B cell (primary cell): ENCODE results near the gene LAMTOR2. TPM values are rescaled to one million over a fixed set of nuclear protein-coding genes. Genes with fewer than 3 reads are reported as not detected.

Experiments used
- ATAC-seq: fragments of 200-7000 bp; cut with Tn5 transposase; one replicate; pipeline ENCODE4 v1.10.0; 2021; ENCODE audit warnings: low read depth, mild to moderate bottlenecking, moderate number of reproducible peaks, moderate library complexity
- CTCF ChIA-PET: fragments of 350-600 bp; sonication (Branson Sonifier 250); formaldehyde crosslinking; loops from one replicate; lab custom pipeline; 2021; ENCODE audit warnings: antibody characterized with exemption, inconsistent platforms; lab: Charles Lee
- POLR2A ChIA-PET: fragments of 350-600 bp; sonication (Branson Sonifier 250); formaldehyde crosslinking; loops from one replicate; lab custom pipeline; 2021; ENCODE audit warnings: antibody characterized with exemption; lab: Charles Lee
- DNase-seq: peaks from one replicate; pipeline ENCODE4 v3.0.0; 2013
- H2AFZ ChIP-seq: 2 replicates; pipeline ENCODE4 v1.6.1; 2012; ENCODE audit warnings: mild to moderate bottlenecking, low read depth, low read length; ENCODE audit not compliant: insufficient read depth, poor library complexity, severe bottlenecking
- H3K27ac ChIP-seq, 2 donors: 1 replicate in 1 of 2; 2 replicates in 1 of 2; pipeline ENCODE4 v1.5.1; 2012 to 2013; ENCODE audit warnings: low read length in 2 of 2, mild to moderate bottlenecking in 2 of 2, moderate library complexity in 1 of 2
- H3K27me3 ChIP-seq, 4 experiments: fragments of 200-600 bp in 1 of 4; sonication (generic) in 1 of 4; replicated peaks in 1 of 4; 1 replicate in 2 of 4; 2 replicates in 2 of 4; pipeline versions ENCODE4 v1.6.1 to v1.7.0; 2013 to 2016; ENCODE audit warnings: low read length in 3 of 4, mild to moderate bottlenecking in 2 of 4, mixed read lengths in 1 of 4, moderate library complexity in 1 of 4; ENCODE audit not compliant: insufficient read depth in 4 of 4, control insufficient read depth in 3 of 4; ENCODE audit errors: control extremely low read depth in 1 of 4
- H3K36me3 ChIP-seq, 2 experiments: replicated peaks in 1 of 2; 1 replicate in 1 of 2; 2 replicates in 1 of 2; pipeline versions ENCODE4 v1.6.1 to v1.7.1; 2013; ENCODE audit warnings: low read length in 1 of 2; ENCODE audit not compliant: insufficient read depth in 2 of 2, control insufficient read depth in 1 of 2; ENCODE audit errors: control extremely low read depth in 1 of 2, extremely low read depth in 1 of 2
- H3K4me1 ChIP-seq, 2 donors: fragments of 200-600 bp in 1 of 2; sonication (generic) in 1 of 2; 1 replicate in 1 of 2; 2 replicates in 1 of 2; pipeline versions ENCODE4 v1.5.1 to v1.6.1; 2013 to 2017; ENCODE audit warnings: low read length in 2 of 2; ENCODE audit not compliant: control insufficient read depth in 2 of 2, insufficient read depth in 2 of 2
- H3K4me2 ChIP-seq: replicated peaks from 2 replicates; pipeline ENCODE3; 2012; ENCODE audit warnings: mild to moderate bottlenecking, low read depth, low read length; ENCODE audit not compliant: poor library complexity, severe bottlenecking
- H3K4me3 ChIP-seq, 5 experiments: fragments of 200-600 bp in 1 of 5; sonication (generic) in 1 of 5; 1 replicate in 3 of 5; 2 replicates in 2 of 5; pipeline versions ENCODE4 v1.5.1 to v1.7.0; 2011 to 2016; ENCODE audit warnings: low read length in 4 of 5, mild to moderate bottlenecking in 4 of 5, low read depth in 2 of 5, control low read depth in 1 of 5, moderate library complexity in 1 of 5; ENCODE audit not compliant: insufficient read depth in 1 of 5; ENCODE audit errors: control extremely low read depth in 1 of 5, extremely low read depth in 1 of 5
- H3K79me2 ChIP-seq: fragments of 200-600 bp; sonication (generic); one replicate; pipeline ENCODE4 v1.6.0; 2016; ENCODE audit warnings: low read length; ENCODE audit not compliant: control insufficient read depth, insufficient read depth
- H3K9ac ChIP-seq: fragments of 200-600 bp; sonication (generic); 2 replicates; pipeline ENCODE4 v1.6.1; 2017; ENCODE audit warnings: mild to moderate bottlenecking, low read length, moderate library complexity
- H3K9me3 ChIP-seq, 3 donors: one replicate each; pipeline versions ENCODE4 v1.6.1 to v1.7.1; 2013; ENCODE audit warnings: low read length in 2 of 3; ENCODE audit not compliant: control insufficient read depth in 2 of 3, insufficient read depth in 1 of 3; ENCODE audit errors: control extremely low read depth in 1 of 3
- H4K20me1 ChIP-seq: 2 replicates; pipeline ENCODE4 v1.6.0; 2012; ENCODE audit warnings: mild to moderate bottlenecking, low read length; ENCODE audit not compliant: insufficient read depth, control insufficient read depth, poor library complexity, severe bottlenecking
- H3K27ac Mint-ChIP-seq: one replicate; pipeline ENCODE4 v1.8.0; 2021; ENCODE audit warnings: mixed read lengths
- H3K27me3 Mint-ChIP-seq: one replicate; pipeline ENCODE4 v1.8.0; 2021; ENCODE audit warnings: mixed read lengths
- H3K4me1 Mint-ChIP-seq: one replicate; pipeline ENCODE4 v1.8.0; 2021; ENCODE audit warnings: mixed read lengths
- H3K4me3 Mint-ChIP-seq: one replicate; pipeline ENCODE4 v1.8.0; 2021; ENCODE audit warnings: mixed read lengths
- H3K9me3 Mint-ChIP-seq: one replicate; pipeline ENCODE4 v1.8.0; 2022; ENCODE audit warnings: mixed read lengths; ENCODE audit not compliant: insufficient read depth
- CTCF ChIP-seq: fragments of 200-600 bp; IDR thresholded peaks from one replicate; pipeline ENCODE4 v1.8.0; 2022; ENCODE audit warnings: antibody characterized with exemption, mild to moderate bottlenecking
- EZH2 ChIP-seq: IDR thresholded peaks from 2 replicates; pipeline ENCODE4 v1.6.1; 2012; ENCODE audit warnings: borderline replicate concordance, low read depth, mild to moderate bottlenecking, moderate library complexity, low read length; ENCODE audit not compliant: insufficient read depth, poor library complexity, severe bottlenecking
- WGBS: methylation state at CpG from one replicate; pipeline ENCODE4 v1.1.5; 2013; ENCODE audit warnings: missing lambda C conversion rate; ENCODE audit not compliant: insufficient coverage; 5-methylcytosine and 5-hydroxymethylcytosine counted together
- intact Hi-C: fragments of 100-400 bp; cut with micrococcal nuclease; formaldehyde crosslinking; loops from one replicate; pipeline ENCODE4 v1.10.0; 2022
- polyA plus RNA-seq: library from polyadenylated mRNA; depleted of rRNA; stranded (reverse); fragments of >200 nt; gene quantifications from 2 replicates; pipeline ENCODE4 v1.2.3, GENCODE V29; 2012
- total RNA-seq, 2 donors: library from RNA; stranded (reverse); fragments of 120-200 nt in 1 of 2; gene quantifications; 1 replicate in 1 of 2; 2 replicates in 1 of 2; pipeline versions ENCODE4 v1.2.3 to v1.2.4, GENCODE V29; 2013 to 2022

LAMTOR2 gene
- total and polyA plus RNA-seq, 2 donors (not counting 1 experiment from before 2014, with no cell fraction given) = 31.5 to 55.9 TPM

GRCh38 chr1:156102633-156103511 is 48.3 kb downstream of the LAMTOR2 start:
- peak overlapping the region; percentile 46 for H3K27ac Mint-ChIP-seq
- TF ChIP-seq EZH2 = no peak
- TF ChIP-seq CTCF = no peak
- Histone ChIP-seq H3K27ac (no peak overlapping the region), H3K27me3 (peaks cover 0 to 5% (median 2%) of the 10 kb centered on the region in 4 experiments), H2AFZ (no peak overlapping the region), H3K9me3 (no peaks in the 10 kb centered on the region), H3K4me2 (peak overlapping the region; percentile 8), H4K20me1 (no peaks in the 10 kb centered on the region), H3K4me3 (no peak overlapping the region), H3K36me3 (no peaks in the 10 kb centered on the region), H3K9ac (no peak overlapping the region), H3K79me2 (no peaks in the 10 kb centered on the region), H3K4me1 (peaks cover 35 to 43% of the 10 kb centered on the region in 2 donors)
- no peaks in the 10 kb centered on the region for H3K9me3 Mint-ChIP-seq
- CTCF ChIA-PET = interaction anchor here (0.6 to 23.7 kb wide), 3 partner anchors 10 to 122 kb away, joined by 4 to 970 read pairs (median 6); partner anchors contain the start of gene LMNA
- no peak overlapping the region for H3K4me3 Mint-ChIP-seq
- peaks cover 51% of the 10 kb centered on the region for H3K4me1 Mint-ChIP-seq
- 88% methylated on average over 16 of the region's 16 CpGs for WGBS
- POLR2A ChIA-PET = no interaction called here
- intact Hi-C loops = no loop called here
- DNase-seq (peak; percentile 44), ATAC-seq (no peak)
- H3K27me3 Mint-ChIP-seq = no peaks in the 10 kb centered on the region

GRCh38 chr1:156103521-156103947 is 49.0 kb downstream of the LAMTOR2 start:
- Mint-ChIP-seq H3K27ac (peak overlapping the region; percentile 92), H3K9me3 (no peaks in the 10 kb centered on the region), H3K4me1 (peaks cover 49% of the 10 kb centered on the region), H3K27me3 (no peaks in the 10 kb centered on the region), H3K4me3 (no peak overlapping the region)
- CTCF ChIA-PET = interaction anchor here (0.6 to 23.7 kb wide), 2 partner anchors 11 to 22 kb away, joined by 6 to 970 read pairs; partner anchors contain the start of gene LMNA
- Histone ChIP-seq H3K27me3 (peaks cover 0 to 5% (median 2%) of the 10 kb centered on the region in 4 experiments), H3K9ac (no peak overlapping the region), H3K36me3 (no peaks in the 10 kb centered on the region), H4K20me1 (no peaks in the 10 kb centered on the region), H2AFZ (no peak overlapping the region), H3K4me2 (peak overlapping the region; percentile 20), H3K4me1 (peaks cover 35 to 43% of the 10 kb centered on the region in 2 donors), H3K27ac (no peak overlapping the region), H3K79me2 (no peaks in the 10 kb centered on the region), H3K9me3 (no peaks in the 10 kb centered on the region), H3K4me3 (no peak overlapping the region)
- TF ChIP-seq CTCF (no peak), EZH2 (no peak)
- ATAC-seq (no peak), DNase-seq (no peak)
- WGBS = 65% methylated on average over 5 of the region's 9 CpGs
- intact Hi-C loops = no loop called here
- POLR2A ChIA-PET = no interaction called here
